HG03095 (cell line): ENCODE results near the gene RTN4.

ENCODE experiments used
- ATAC-seq: cut with Tn5 transposase; IDR thresholded peaks from one replicate; pipeline ENCODE4 v1.9.1; 2021; ENCODE audit warnings: moderate library complexity; ENCODE audit not compliant: unreplicated experiment

Gene RTN4

DNA sequence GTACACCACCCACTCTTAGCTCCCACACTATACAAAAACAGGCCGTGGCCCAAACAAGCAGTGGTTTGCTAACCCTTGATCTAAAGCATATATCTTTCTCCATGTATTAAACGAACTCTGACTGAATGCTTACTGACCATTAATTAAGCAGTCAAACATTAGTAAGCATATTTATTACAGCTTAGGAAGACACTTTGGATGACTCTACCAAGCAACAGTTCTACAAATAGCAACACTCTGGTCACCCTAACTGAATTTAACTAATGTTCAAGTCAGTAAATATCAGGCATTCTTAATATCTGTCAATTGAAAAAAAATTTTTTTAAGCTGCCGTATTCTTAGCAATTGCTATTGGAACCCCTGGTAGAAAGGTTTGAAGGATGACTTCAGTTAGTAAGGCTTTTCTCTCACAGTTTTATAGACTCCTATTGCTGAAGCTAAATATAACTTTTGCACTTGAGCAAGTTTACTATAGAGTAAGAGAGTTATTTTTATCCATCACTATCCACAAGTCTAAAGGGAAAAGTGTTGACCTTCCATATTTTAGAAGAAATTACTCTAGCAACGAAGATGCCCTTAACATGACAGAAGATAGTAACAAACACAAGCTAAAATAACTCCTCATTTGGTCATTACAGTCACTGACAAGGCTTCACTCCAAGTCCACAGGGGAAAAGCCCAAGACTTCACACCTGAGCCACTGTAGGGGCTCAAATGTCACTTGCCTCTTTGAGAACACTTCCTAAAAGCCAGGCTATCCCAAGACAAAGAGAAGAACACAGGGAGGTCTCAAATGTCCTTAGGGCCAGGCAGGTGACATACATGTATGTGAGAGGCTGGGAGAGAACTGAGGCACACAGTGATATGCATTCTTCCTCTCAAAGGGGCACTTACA is 74.4 kb downstream of the RTN4 start:
- no peak for ATAC-seq

DNA sequence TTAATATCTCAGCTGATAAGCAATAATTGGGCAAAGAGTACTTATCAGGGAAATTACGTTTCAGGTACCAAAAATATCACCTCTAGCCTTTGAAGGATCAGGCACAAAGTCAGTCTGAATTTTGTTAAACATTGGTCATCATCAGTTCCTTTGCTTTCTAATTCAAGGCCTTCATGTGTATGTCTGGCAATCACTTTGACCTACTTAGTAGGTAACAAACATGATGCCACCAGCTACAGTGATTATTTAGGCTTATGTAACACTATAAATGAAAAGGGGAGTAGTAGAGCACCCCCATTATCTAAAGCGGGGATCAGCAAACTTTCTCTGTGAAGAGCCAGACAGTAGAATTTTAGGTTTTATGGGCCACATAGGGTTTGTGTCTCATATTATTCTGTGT is 75.1 kb downstream of the RTN4 start:
- no peak for ATAC-seq

DNA sequence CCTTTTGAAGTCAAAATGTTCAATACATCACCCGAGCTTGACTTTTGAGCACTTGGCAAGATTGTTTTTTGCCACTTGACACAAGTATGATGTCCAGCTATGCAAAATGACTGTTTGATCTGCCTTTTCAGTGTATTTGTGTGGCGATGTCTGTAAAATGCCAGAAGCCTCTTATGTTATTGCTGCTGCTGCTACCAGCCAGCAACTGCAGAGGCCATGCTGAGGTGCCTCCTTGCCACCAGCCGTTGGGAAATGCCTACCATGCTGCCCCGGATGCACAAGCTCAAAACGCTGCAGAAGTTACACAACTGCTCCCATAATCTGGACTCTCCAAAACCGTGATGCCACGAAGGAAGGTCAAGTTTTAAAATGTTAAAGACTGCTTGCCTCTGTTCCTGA is 80.3 kb downstream of the RTN4 start:
- ATAC-seq: no peak

DNA sequence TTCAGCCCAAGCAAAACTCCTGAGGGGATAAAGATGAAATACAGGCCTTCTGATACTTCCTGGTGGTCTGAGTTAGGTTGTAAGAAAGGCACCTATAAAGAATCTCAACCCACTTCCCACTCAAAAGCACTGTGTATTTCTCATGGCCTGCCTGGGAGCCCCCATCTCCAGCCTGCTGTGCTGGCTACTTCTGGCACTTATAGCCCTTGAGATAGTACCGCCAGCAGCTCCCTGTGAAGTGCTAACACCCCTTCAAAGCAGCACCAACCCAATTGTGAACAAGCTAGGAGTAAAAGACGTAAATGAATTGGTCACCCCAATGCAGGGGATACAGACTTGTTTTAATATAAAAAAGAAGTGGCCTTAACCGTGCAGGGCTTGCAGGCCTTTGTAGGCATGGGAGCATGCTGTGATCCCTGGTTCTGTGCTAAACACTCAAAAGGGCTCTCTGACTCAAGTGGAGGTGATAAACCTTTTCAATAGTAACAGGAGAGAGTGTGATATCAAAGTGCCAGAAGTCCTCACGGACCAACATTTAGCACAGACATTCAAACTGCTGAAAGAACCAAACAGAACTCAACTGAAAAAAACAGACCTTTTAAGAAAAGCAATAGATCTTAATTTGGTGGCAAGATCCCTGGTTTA is 80.8 kb downstream of the RTN4 start:
- no peak for ATAC-seq

DNA sequence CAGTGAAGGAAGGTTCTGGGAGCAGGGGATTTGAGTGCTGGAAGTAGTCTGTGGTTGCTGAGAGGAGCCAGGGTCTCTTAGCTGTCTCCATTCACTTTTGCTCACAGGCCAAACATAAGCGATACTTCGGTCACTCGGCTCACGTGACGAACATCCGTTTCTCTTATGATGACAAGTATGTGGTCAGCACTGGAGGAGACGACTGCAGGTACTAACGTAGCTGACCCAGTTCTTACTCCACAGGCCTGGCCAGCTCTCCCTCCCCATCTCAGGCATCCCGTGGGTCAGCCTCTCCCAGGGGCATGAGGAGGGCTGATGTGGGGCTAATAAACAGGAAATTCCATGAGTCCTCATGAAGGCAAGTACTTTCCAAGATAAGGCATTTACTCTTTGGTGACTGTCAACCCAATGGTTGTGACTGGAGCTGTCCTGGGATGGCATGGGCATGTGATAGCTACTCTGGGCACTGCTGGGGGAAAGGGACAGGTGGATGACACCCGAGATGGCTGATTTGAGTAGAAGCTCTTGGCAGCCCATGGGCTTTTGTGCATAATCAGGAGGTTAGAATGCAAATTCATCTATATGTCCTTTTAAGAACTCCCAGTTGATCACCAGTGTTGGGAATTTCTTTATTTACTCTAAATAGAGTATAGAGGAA is 81.6 kb downstream of the RTN4 start:
- no peak for ATAC-seq

DNA sequence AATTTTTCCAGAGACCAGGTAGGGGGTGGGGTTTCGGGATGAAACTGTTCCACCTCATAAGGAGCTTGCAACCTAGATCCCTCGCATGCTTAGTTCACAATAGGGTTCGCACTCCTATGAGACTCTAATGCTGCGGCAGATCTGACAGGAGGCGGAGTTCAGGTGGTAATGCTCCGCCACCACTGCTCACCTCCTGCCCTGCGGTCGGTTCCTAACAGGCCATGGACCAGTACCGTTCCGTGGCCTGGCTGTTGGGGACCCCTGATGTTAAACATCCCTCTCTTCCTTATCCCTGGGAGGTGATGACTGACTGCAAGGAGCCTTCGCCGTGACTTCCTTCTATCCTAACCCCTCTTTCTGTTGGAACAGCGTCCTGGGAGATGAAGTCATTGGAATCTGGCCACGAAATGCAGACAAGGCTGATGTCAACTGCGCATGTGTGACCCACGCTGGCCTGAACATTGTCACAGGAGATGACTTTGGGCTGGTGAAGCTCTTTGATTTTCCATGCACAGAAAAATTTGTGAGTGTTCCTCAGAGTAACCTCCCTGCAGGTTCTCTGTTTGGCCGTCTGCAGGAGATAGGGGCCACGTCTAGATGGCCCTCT is 82.4 kb downstream of the RTN4 start:
- no peak for ATAC-seq

DNA sequence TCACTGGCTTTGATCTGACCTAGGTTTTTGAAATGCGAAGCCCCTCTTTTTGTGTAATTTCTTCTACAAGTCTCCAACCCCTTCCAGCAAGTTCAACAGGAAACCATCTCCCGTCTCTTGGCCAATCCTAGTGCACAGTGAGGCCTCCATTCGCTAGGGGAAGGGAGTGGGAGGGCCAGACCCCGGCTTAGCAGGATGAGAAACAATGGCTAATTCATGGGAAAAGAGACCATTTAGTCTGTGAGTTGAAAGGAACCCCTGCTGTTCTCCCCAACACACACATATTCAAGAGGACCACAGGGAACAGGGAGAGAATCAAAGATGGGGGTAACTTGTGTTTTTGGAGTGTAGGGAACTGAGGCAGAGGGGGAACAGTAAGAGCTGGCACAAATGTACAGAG is 83.0 kb downstream of the RTN4 start:
- ATAC-seq: no peak

DNA sequence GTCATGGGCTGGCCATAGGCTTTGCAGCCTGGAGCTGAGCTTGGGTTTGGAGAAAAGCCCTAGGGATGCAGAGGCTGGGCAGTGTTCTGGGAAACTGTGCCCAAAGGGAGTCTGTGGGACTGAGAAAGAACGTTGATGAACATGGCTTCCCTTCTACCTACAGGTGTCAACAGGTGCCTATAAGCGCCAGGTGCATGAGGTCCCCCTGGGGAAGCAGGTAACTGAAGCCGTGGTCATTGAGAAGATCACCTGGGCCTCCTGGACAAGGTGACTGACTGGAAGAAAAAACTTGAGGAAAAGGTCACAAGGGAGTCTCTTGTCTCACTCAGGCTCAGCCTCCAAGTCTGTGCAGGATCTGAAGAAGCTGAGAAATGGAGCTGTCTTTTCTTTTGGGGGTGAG is 83.4 kb downstream of the RTN4 start:
- no peak for ATAC-seq

DNA sequence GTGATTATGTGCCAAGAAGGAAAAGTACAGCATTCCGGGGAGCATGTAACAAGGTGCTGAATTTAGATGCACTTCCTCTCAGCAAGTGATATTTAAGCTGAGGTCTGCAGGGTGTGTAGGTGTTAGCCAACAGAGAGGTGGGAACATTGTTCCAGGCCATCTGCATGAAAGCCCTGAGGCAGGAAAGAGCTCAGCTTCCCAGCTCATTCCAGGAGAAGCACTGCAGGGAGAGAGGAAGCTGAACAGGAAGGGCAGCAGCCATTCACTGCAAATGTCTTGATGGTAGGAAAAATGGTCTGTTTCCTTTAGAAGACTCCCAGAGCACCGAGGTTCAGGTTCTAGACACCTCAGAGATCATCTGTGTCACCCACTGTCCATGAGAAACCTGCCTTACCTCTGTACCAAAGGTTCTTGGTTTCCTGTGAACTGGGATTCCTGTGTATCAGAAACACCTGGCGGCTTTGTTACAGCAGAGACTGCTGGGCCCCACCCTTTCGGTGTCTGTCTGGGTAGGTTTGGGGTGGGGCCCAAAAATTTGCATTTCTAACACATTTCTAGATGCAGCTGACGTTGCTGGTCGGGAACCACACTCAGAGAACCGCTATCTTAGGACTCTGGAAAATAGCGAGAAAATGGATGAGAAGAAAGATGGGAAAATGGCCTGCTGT is 84.0 kb downstream of the RTN4 start:
- ATAC-seq: no peak

DNA sequence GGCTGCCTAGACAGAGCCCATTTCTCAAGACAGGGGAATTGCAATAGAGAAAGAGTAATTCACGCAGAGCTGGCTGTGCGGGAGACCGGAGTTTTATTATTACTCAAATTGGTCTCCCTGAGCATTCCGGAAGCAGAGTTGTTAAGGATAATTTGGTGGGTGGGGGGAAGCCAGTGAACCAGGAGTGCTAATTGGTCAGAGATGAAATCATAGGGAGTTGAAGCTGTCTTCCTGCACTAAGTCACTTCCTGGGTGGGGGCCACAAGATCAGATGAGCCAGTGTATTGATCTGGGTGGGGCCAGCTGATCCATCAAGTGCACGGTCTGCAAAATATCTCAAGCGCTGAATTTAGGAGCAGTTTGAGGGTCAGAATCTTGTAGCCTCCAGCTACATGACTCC is 84.8 kb downstream of the RTN4 start:
- no peak for ATAC-seq

DNA sequence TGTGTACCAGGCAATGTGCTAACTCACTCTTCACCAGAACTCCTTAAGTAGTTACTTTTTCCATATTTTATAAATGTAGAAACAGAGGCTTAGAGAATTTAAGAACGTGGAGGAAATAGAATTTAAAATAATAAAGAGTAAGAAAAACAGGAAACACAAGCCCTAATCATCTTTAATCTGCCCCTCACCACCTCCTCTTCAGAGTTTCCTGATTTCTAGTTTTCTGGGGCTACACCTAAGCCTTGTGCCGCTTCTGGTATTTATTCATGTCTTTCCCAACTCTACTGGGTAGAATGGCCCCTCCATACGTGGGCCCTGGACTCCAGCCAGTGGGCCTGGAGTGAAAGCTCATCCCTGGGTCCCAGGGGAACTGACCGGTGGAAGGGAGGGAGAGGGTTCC is 85.4 kb downstream of the RTN4 start:
- no peak for ATAC-seq

DNA sequence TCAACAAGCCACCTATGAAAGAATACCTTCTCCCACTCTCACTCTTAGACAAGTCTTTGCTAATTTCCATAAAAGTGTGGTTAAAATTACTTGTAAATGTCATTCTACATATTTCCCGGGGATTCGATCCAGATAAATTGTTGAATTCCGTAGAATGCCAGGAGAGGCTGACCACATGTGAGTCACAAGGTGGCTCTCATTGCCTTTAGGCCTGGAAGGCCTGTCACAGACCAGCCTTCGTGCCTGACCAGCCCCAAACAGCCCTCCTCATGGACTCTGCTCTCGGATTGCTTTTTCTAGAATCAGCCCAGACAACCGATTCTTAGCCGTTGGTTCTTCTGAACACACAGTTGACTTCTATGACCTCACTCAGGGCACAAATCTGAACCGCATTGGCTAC is 86.0 kb downstream of the RTN4 start:
- no peak for ATAC-seq

DNA sequence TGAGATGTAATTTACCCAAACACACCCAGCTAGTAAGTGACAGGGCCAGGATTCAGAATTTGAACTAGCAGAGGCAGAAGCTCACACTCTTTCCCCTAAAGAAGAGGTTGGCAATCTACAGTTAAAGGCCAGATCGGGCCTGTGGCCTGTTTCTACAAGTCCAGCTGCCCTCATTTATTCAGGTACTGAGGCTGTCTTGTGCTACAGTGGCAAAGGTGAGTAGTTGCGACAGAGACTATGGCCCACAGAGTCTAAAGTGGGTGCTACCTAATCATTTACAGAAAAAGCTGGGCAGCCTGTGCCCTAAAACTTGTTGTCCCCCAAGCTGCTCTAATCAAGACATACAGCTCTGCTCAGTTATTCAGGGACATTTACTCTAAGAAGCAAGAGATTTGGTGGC is 86.8 kb downstream of the RTN4 start:
- no peak for ATAC-seq

DNA sequence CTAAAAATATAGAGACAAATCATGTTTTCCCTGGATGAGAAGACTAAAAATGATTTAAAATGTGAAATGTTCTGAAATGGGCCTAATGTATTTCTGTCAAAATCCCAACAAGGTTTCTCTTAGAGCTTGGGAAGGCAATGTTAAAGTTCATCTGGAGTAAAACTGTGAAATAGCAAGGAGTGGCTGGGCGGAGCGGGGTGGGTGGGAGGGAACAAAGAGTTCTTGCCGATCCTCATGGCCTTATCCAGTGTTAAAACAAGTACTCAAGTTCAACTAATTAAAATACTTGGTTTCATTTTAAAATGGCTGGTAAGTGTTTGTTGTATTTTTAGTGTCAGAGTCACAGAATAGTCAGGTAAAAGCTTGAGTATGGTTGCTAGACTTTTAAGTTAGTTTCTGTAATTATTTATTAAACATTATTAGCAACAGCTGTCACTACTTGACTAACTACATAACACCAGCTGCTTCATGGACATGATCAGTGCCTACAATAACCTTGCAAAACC is 87.3 kb downstream of the RTN4 start:
- no peak for ATAC-seq

DNA sequence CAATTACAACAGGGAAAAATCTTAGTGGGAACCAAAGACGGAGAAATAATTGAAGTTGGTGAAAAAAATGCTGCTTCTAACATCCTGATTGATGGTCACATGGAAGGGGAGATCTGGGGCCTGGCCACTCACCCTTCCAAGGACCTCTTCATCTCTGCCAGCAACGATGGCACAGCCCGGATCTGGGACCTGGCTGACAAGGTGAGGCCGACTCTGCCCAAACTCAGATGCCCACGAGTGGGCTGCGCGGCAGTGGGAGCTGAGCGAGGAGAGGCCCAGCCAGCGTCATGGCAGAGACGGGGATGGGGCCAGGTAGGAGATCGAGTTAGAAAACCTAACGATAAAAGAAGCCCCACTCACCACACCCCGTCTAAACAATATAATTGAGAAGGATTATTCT is 87.7 kb downstream of the RTN4 start:
- no peak for ATAC-seq

DNA sequence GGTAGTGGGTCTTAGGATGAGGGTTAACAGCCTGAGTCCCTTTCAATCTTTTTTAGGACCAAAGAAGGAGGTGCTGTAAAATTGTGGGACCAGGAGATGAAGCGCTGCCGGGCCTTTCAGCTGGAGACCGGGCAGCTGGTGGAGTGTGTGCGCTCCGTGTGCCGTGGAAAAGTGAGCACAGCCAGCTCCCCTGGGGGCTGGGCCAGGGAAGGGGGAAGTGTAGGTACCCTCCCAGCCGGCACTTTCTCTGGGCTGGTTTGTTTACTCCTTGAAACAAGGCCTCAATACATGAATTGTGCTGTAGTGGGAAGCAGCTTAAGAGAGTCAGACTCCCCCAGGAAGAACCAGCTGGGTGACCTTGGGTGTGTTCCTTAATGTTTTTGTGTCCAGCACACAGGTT is 90.1 kb downstream of the RTN4 start:
- no peak for ATAC-seq

DNA sequence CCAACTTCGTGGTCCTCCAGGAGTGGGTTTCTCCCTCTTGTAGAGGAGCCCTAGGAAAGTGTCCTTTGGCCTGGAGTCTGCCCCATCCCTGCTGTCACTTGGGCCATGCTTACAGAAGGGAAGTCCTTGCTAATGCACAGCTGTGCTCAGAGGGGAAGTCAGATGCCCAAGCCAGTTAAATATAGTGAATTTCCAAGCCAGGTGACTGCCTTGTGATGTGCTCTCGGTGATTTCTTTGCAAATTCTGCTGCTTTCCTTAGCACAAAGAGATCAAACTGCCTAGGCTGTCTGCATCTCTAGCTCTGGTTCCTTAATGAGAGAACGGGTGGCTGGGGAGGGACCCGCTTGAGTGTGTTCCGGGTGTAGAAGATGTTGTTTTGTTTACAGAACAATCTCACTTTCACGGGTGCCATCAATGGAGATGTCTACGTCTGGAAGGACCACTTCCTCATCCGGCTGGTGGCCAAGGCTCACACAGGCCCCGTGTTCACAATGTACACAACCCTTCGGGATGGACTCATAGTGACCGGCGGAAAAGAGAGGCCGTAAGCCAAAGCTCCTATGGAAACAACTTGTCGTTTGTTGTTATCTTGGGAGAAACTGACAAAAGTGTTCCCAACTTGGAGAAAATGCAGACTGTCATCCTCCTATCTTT is 91.4 kb downstream of the RTN4 start:
- ATAC-seq: no peak

DNA sequence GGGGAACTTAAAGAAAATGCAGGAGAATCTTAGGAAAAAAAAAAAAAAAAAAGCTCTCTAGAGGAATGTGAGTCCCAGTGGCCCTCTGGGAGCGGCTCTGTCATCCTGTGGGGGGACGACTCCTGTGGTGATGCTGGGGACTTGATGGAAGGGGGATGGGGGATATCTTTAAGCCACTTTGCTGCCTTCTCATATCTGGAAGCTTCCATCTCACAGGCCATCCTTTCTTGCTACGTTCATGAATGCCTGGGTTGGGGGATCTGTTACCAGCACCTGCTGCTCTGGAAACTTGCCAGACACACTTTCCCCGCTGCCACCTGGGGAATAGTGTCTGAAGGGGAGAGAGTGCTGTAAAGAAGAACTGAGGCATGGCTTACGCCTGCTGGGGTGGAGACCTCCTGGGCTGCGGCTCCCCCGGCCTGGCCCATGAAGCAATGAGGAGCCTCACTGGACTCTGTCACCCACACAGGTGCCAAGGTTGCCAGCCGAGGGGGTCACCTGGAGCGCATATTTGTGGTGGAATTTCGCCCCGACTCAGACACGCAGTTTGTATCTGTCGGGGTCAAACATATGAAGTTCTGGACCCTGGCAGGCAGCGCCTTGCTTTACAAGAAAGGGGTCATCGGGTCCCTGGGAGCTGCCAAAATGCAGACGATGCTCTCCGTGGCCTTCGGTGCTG is 92.8 kb downstream of the RTN4 start:
- no peak for ATAC-seq

DNA sequence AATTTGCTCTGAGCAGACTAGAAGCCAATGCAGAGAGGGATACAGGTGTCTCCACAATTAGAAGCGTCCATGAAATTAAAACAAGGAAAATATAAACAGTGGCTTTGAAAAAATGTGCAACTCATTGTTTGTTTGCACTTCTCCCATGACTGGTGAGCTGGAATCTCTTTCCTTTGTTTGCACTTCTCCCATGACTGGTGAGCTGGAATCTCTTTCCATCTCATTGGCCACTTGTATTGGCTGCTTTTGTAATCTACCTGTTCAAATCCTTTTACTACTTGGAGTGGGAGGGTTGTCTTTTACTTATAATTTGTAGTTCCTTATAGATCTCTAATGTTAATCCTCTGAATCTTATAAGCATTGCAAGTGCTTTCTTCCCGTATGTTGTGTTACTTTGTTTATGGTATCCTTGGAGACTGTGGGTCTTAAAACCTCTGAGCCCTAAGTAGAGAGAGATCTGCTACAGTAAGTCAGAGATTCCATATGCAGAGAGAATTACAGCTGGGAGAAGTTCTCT is 94.1 kb downstream of the RTN4 start:
- no peak for ATAC-seq
